ENCODE results near the gene RNF31.

DNA sequence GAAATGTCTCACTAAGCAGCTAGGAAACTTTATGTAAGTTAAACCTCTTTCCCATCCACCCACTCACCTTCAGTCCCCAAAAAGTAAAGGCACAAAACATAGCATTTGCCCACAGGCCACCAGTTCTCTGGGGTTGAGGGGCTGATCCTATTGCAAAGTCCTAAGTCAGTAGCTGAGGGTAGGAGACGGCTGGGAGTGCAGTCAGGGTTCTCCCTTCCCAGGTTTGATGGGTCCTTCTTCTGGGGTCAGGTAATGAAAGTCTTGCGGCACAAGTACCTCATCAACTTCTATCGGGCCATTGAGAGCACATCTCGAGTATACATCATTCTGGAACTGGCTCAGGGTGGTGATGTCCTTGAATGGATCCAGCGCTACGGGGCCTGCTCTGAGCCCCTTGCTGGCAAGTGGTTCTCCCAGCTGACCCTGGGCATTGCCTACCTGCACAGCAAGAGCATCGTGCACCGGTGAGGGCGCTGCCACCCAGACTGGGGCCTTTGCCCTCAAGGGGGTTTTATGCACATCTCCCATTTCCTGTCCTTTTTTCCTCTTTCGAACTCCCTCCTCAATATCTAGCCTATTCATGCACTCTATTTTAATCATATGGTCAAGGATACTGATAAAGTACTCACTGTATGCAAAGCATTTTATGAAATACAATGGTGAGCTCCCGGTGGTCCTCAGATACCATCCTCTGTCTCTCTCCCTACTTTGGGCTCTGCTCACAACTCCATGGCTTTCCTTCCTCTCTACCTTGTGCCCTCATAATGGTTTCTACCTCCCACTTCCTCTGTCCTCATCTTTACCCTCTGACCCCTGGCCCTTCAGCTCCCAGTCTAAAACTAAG, 59.2 kb downstream of the RNF31 start:
- no peak for TF ChIP-seq POLR2A (IDR thresholded peaks at IDR 0.05; ENCODE audit: low read depth, low read length)
- no peak for TF ChIP-seq POLR2AphosphoS5 (IDR thresholded peaks at IDR 0.05; ENCODE audit: low read depth, low read length)

Measured in GM12892 (cell line).